Measurements from ENCODE around the gene OOSP4A.

DNA sequence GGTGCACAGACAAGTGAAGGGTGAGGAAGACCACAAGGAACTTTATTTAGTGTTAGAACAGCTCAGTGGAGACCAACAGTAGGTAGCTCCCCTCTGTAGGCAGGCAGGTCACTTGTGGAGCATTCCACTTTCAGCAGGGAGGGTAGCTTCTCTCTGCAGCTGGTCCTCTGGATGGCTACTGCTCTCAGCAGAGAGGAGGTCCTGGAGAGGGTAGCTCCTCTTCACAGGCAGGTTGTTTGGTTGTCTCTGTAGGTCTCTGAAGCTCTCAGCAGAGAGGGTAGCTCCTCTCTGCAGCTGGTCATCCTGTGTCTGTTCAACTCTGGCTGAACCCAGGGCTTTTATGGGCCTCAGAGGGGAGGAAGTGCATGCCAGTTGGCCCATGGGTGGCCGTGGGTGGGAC lies 32.1 kb upstream of the OOSP4A start:
- no peak for TF ChIP-seq POLR2A (IDR thresholded peaks at IDR 0.05)
- TF ChIP-seq, protein P1, sequence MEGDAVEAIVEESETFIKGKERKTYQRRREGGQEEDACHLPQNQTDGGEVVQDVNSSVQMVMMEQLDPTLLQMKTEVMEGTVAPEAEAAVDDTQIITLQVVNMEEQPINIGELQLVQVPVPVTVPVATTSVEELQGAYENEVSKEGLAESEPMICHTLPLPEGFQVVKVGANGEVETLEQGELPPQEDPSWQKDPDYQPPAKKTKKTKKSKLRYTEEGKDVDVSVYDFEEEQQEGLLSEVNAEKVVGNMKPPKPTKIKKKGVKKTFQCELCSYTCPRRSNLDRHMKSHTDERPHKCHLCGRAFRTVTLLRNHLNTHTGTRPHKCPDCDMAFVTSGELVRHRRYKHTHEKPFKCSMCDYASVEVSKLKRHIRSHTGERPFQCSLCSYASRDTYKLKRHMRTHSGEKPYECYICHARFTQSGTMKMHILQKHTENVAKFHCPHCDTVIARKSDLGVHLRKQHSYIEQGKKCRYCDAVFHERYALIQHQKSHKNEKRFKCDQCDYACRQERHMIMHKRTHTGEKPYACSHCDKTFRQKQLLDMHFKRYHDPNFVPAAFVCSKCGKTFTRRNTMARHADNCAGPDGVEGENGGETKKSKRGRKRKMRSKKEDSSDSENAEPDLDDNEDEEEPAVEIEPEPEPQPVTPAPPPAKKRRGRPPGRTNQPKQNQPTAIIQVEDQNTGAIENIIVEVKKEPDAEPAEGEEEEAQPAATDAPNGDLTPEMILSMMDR (IDR thresholded peaks at IDR 0.05): no peak
